ENCODE data around the gene NFIA. TPM values are rescaled to one million over a fixed set of nuclear protein-coding genes. Genes with fewer than 3 reads are reported as not detected.

NFIA gene
- total RNA-seq (2014; rRNA removed): 5.2 and 12.7 TPM in 2 replicates
- percentile 50 among the genes with signal in this experiment for Bru-seq, nascent RNA
- BruChase-seq, experiment 1, labeled RNA remaining after a 6-hour chase: percentile 41 among the genes with signal in this experiment
- BruChase-seq, experiment 2, labeled RNA remaining after a 2-hour chase: percentile 50 among the genes with signal in this experiment
- long read RNA-seq, full-length matches to known transcripts: 14 of 31 reads
- long read RNA-seq, partial matches to known transcripts: 8 of 31 reads
- long read RNA-seq, other reads (novel, unspliced or antisense): 9 of 31 reads

GRCh38 chr1:61082311-61083012 lies at the start of gene NFIA:
Gene NFIA (plus strand): TSS chr1:61082561.
- Histone ChIP-seq H2AFZ (ENCODE audit: low read length) (peak within 1 kb of the TSS; percentile 77), H3K4me1 (ENCODE audit: insufficient read depth, low read length) (peaks cover 58% of the 10 kb centered on the region), H3K27me3 (ENCODE audit: low read length) (no peaks in the 10 kb centered on the region), H3K9ac (ENCODE audit: low read length) (peak within 1 kb of the TSS; percentile 75), H3K9me3 (ENCODE audit: low read length) (no peaks in the 10 kb centered on the region), H3K36me3 (ENCODE audit: low read depth, low read length) (no peaks in the 10 kb centered on the region), H3K4me3 (ENCODE audit: low read length) (peak within 1 kb of the TSS; percentile 76), H3K27ac (ENCODE audit: low read length) (peak within 1 kb of the TSS; percentile 33), H4K20me1 (ENCODE audit: low read length) (no peaks in the 10 kb centered on the region), H3K79me2 (ENCODE audit: low read length) (peaks cover 45% of the 10 kb centered on the region), H3K9me2 (replicated peaks; ENCODE audit: low read length) (no peaks in the 10 kb centered on the region), H3F3A (ENCODE audit: low read length, unreplicated experiment) (no peaks in the 10 kb centered on the region), H3K4me2 (ENCODE audit: low read length) (peak within 1 kb of the TSS; percentile 93)
- peak; percentile 68 for DNase-seq
- TF ChIP-seq EZH2phosphoT487 (IDR thresholded peaks at IDR 0.05; ENCODE audit: borderline replicate concordance, low read length): no peak
- TF ChIP-seq CTCF (conservative IDR thresholded peaks at IDR 0.05; ENCODE audit: low read depth, low read length): no peak
- no peak for TF ChIP-seq EZH2 (IDR thresholded peaks at IDR 0.05; ENCODE audit: low read length, unreplicated experiment)
- ATAC-seq: peak; percentile 44
- intact Hi-C loops (cut with micrococcal nuclease): loop anchor here (10.0 kb wide), 1 partner anchor 132 kb away; no protein-coding TSS in a partner anchor
- no TSS peak for BruUV-seq (replicated peaks)
- ChIA-PET CTCF (interaction anchor here (0.6 kb wide), 1 partner anchor 1323 kb away, joined by 3 read pairs; no protein-coding TSS in a partner anchor), POLR2A (ENCODE audit: unreplicated experiment) (interaction anchor here (0.7 kb wide), 1 partner anchor 160 kb away, joined by 4 read pairs; no protein-coding TSS in a partner anchor)

- H2AFZ ChIP-seq (ENCODE audit: low read length): no peak overlapping the region
- no peaks in the 10 kb centered on the region; the same call in none of the 2 replicates for H3K9me3 ChIP-seq (ENCODE audit: low read length)
- no peaks in the 10 kb centered on the region for H3K9me2 ChIP-seq (replicated peaks; ENCODE audit: low read length)
- no peaks in the 10 kb centered on the region for H3K79me2 ChIP-seq (ENCODE audit: low read length)
- ATAC-seq (no peak), DNase-seq (no peak)
- no peak overlapping the region for H3K4me2 ChIP-seq (ENCODE audit: low read length)
- no peak overlapping the region for H3K4me3 ChIP-seq (ENCODE audit: low read length)
- intact Hi-C loops (cut with micrococcal nuclease): no loop called here
- H3K36me3 ChIP-seq (ENCODE audit: low read depth, low read length): no peaks in the 10 kb centered on the region
- no peaks in the 10 kb centered on the region for H3K4me1 ChIP-seq (ENCODE audit: insufficient read depth, low read length)
- H3K27ac ChIP-seq (ENCODE audit: low read length): no peak overlapping the region
- no peaks in the 10 kb centered on the region for H3F3A ChIP-seq (ENCODE audit: low read length, unreplicated experiment)
- H4K20me1 ChIP-seq (ENCODE audit: low read length): no peaks in the 10 kb centered on the region
- H3K27me3 ChIP-seq (ENCODE audit: low read length): no peaks in the 10 kb centered on the region
- ChIA-PET POLR2A (ENCODE audit: unreplicated experiment) (no interaction called here), CTCF (no interaction called here)
- BruUV-seq (replicated peaks): no TSS peak
- no peak for TF ChIP-seq EZH2phosphoT487 (IDR thresholded peaks at IDR 0.05; ENCODE audit: borderline replicate concordance, low read length)
- no peak for TF ChIP-seq EZH2 (IDR thresholded peaks at IDR 0.05; ENCODE audit: low read length, unreplicated experiment)
- no peak for TF ChIP-seq CTCF (conservative IDR thresholded peaks at IDR 0.05; ENCODE audit: low read depth, low read length)
- H3K9ac ChIP-seq (ENCODE audit: low read length): no peak overlapping the region
Measured at GRCh38 chr1:61035880-61036279, 46.5 kb upstream of the NFIA start.

All from PC-3 (cell line).